Activated T-cell treated with anti-CD3 and anti-CD28 coated beads, Interleukin-2, amount 50 U/mL, for 72 hours (primary cell): ENCODE results near the gene IFNA8. TPM values are rescaled to one million over a fixed set of nuclear protein-coding genes. Genes with fewer than 3 reads are reported as not detected.
"Not testable (repeated sequence)": the region's sequence is repeated elsewhere in the genome, so short reads cannot be mapped to it uniquely, and the experiment has no call there.

ENCODE experiments used
- ATAC-seq, 2 donors: fragments of 150-1000 bp; cut with Tn5 transposase; replicated peaks in 1 of 2; 2 replicates each; pipeline ENCODE4 v1.10.0; 2021; ENCODE audit warnings: moderate library complexity in 2 of 2, mild to moderate bottlenecking in 1 of 2
- DNase-seq, 2 donors: peaks; one replicate each; pipeline ENCODE4 v3.0.0; 2021 to 2022; ENCODE audit warnings: mixed read lengths in 1 of 2
- H3K27ac Mint-ChIP-seq: one replicate; pipeline ENCODE4 v1.8.0; 2022; ENCODE audit warnings: mild to moderate bottlenecking, moderate library complexity, mixed read lengths
- H3K27me3 Mint-ChIP-seq: one replicate; pipeline ENCODE4 v1.8.0; 2022; ENCODE audit warnings: low read depth, mixed read lengths
- H3K36me3 Mint-ChIP-seq, 2 donors: one replicate each; pipeline ENCODE4 v1.8.0; 2022; ENCODE audit warnings: mixed read lengths in 2 of 2, mild to moderate bottlenecking in 1 of 2; ENCODE audit not compliant: insufficient read depth in 2 of 2
- H3K4me1 Mint-ChIP-seq: one replicate; pipeline ENCODE4 v1.8.0; 2022; ENCODE audit warnings: low read depth, mixed read lengths
- H3K4me3 Mint-ChIP-seq, 2 donors: one replicate each; pipeline ENCODE4 v1.8.0; 2022; ENCODE audit warnings: mild to moderate bottlenecking in 2 of 2, mixed read lengths in 2 of 2, moderate library complexity in 2 of 2
- H3K9me3 Mint-ChIP-seq, 2 donors: one replicate each; pipeline ENCODE4 v1.8.0; 2022; ENCODE audit warnings: mixed read lengths in 2 of 2
- total RNA-seq, 2 donors: library from RNA; stranded (reverse); gene quantifications; one replicate each; pipeline ENCODE4 v1.2.3, GENCODE V29; 2022

Gene IFNA8
- not detected for total RNA-seq

GRCh38 chr9:21408817-21409216 lies at the start of gene IFNA8:
Gene IFNA8 (plus strand): TSS chr9:21409117. CDS start chr9:21409177, 60 bp downstream.
- Mint-ChIP-seq H3K36me3 (no peaks in the 10 kb centered on the region), H3K27me3 (peaks cover 29% of the 10 kb centered on the region), H3K4me1 (no peaks in the 10 kb centered on the region), H3K9me3 (no peaks in the 10 kb centered on the region), H3K27ac (no peak within 1 kb of the TSS), H3K4me3 (no peak within 1 kb of the TSS)
- no peak for ATAC-seq
- no peak for DNase-seq

- Mint-ChIP-seq H3K4me3 (no peak overlapping the region), H3K4me1 (peaks cover 17% of the 10 kb centered on the region), H3K27me3 (peaks cover 31% of the 10 kb centered on the region), H3K36me3 (peaks cover 0 to under 1% of the 10 kb centered on the region in 2 donors), H3K9me3 (no peaks in the 10 kb centered on the region), H3K27ac (no peak overlapping the region)
- DNase-seq (no peak), ATAC-seq (no peak)
Measured at GRCh38 chr9:21362287-21362686, 46.6 kb upstream of the IFNA8 start.

DNA sequence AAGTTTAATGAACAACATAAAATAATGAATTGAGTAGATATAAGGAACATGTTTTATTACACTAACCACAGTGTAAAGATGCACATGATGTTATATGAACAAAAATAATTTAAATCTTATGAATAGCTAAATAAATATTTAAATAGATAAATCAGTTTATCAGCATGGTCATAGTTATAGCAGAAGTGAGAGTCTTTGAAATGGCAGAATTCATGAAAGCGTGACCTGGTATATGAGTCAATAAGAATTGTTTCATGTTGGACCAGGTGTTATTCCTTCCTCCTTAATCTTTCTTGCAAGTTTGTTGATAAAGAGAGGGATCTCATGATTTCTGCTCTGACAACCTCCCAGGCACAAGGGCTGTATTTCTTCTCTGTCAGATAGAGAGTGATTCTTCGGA lies 41.7 kb upstream of the IFNA8 start:
- H3K4me3 Mint-ChIP-seq, ATAC-seq, H3K27ac Mint-ChIP-seq, H3K9me3 Mint-ChIP-seq, DNase-seq, H3K36me3 Mint-ChIP-seq, H3K4me1 Mint-ChIP-seq: not testable (repeated sequence)
- peaks cover 27% of the 10 kb centered on the region for H3K27me3 Mint-ChIP-seq

- Mint-ChIP-seq H3K27me3 (peaks cover 31% of the 10 kb centered on the region), H3K36me3 (no peaks in the 10 kb centered on the region), H3K9me3 (no peaks in the 10 kb centered on the region), H3K4me1 (no peaks in the 10 kb centered on the region), H3K27ac (no peak within 1 kb of the TSS), H3K4me3 (no peak within 1 kb of the TSS)
- DNase-seq (no peak), ATAC-seq (no peak)
Measured at GRCh38 chr9:21367957-21368356, 41.0 kb upstream of the IFNA8 start, which contains the start of gene IFNA13. Gene IFNA13 (minus strand): TSS chr9:21368057. CDS start chr9:21368010, 47 bp downstream.

- H3K36me3 Mint-ChIP-seq, H3K9me3 Mint-ChIP-seq, H3K4me3 Mint-ChIP-seq, H3K4me1 Mint-ChIP-seq, H3K27ac Mint-ChIP-seq, ATAC-seq, DNase-seq: not testable (repeated sequence)
- peaks cover 26% of the 10 kb centered on the region for H3K27me3 Mint-ChIP-seq
Measured at GRCh38 chr9:21371467-21371866, 37.5 kb upstream of the IFNA8 start.

- no peak overlapping the region for H3K27ac Mint-ChIP-seq
- H3K27me3 Mint-ChIP-seq: peaks cover 38% of the 10 kb centered on the region
- ATAC-seq (peak; percentile 88 to 92), DNase-seq (peak; percentile 10 to 19)
- H3K36me3 Mint-ChIP-seq: no peaks in the 10 kb centered on the region
- peaks cover 11% of the 10 kb centered on the region for H3K4me1 Mint-ChIP-seq
- H3K4me3 Mint-ChIP-seq: peak overlapping the region; percentile 34 to 48
- no peaks in the 10 kb centered on the region for H3K9me3 Mint-ChIP-seq
Measured at GRCh38 chr9:21381448-21382339, 27.2 kb upstream of the IFNA8 start.

GRCh38 chr9:21383627-21384026 lies 25.3 kb upstream of the IFNA8 start:
- peak overlapping the region in 1 of 2 donors; percentile 10 for H3K4me3 Mint-ChIP-seq
- no peaks in the 10 kb centered on the region for H3K36me3 Mint-ChIP-seq
- peaks cover 11% of the 10 kb centered on the region for H3K4me1 Mint-ChIP-seq
- no peaks in the 10 kb centered on the region for H3K9me3 Mint-ChIP-seq
- no peak overlapping the region for H3K27ac Mint-ChIP-seq
- peaks cover 41% of the 10 kb centered on the region for H3K27me3 Mint-ChIP-seq
- ATAC-seq (no peak), DNase-seq (no peak)

DNA sequence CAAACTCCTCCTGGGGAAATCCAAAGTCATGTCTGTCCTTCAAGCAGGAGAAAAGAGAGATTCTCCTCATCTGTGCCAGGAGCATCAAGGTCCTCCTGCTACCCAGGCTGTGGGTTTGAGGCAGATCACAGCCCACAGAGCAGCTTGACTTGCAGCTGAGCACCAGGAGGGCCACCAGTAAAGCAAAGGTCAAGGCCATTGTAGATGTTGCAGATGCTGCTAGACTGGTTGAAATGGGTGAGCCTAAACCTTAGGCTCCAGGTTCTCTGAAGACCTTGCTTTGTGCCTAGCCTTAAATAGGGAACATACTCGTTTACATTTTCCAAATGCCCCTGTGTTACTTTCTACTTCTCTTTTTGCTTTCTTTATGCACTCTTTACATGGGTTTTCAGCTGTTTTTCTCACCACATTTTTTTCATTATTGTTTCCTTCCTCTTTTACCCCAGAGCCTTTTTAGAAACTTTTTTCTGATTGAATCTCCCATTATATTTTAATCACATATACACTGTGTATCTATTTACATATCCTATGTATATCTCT lies 23.7 kb upstream of the IFNA8 start, which contains the start of gene IFNA2:
TSS of gene IFNA2 (minus strand) at position 268 of the 540 bp plus-strand sequence. CDS start at position 199, 69 bp downstream.
- peaks cover 7% of the 10 kb centered on the region for H3K4me1 Mint-ChIP-seq
- H3K9me3 Mint-ChIP-seq: no peaks in the 10 kb centered on the region
- DNase-seq: no peak
- no peak within 1 kb of the TSS for H3K27ac Mint-ChIP-seq
- H3K27me3 Mint-ChIP-seq: peaks cover 39% of the 10 kb centered on the region
- ATAC-seq: no peak
- no peaks in the 10 kb centered on the region for H3K36me3 Mint-ChIP-seq
- H3K4me3 Mint-ChIP-seq: no peak within 1 kb of the TSS

GRCh38 chr9:21392270-21392669 lies 16.6 kb upstream of the IFNA8 start:
- ATAC-seq (peak; percentile 68 to 72), DNase-seq (no peak)
- no peaks in the 10 kb centered on the region for H3K9me3 Mint-ChIP-seq
- H3K27ac Mint-ChIP-seq: no peak overlapping the region
- peaks cover 9% of the 10 kb centered on the region for H3K4me1 Mint-ChIP-seq
- no peak overlapping the region for H3K4me3 Mint-ChIP-seq
- no peaks in the 10 kb centered on the region for H3K36me3 Mint-ChIP-seq
- peaks cover 73% of the 10 kb centered on the region for H3K27me3 Mint-ChIP-seq

GRCh38 chr9:21395778-21396717 lies 12.9 kb upstream of the IFNA8 start:
- no peak overlapping the region for H3K27ac Mint-ChIP-seq
- peak overlapping the region; percentile 70 to 79 for H3K4me3 Mint-ChIP-seq
- peaks cover 72% of the 10 kb centered on the region for H3K27me3 Mint-ChIP-seq
- no peaks in the 10 kb centered on the region for H3K9me3 Mint-ChIP-seq
- DNase-seq (peak; percentile 59 to 71), ATAC-seq (peak; percentile 85 to 87)
- peaks cover 9% of the 10 kb centered on the region for H3K4me1 Mint-ChIP-seq
- no peaks in the 10 kb centered on the region for H3K36me3 Mint-ChIP-seq

DNA sequence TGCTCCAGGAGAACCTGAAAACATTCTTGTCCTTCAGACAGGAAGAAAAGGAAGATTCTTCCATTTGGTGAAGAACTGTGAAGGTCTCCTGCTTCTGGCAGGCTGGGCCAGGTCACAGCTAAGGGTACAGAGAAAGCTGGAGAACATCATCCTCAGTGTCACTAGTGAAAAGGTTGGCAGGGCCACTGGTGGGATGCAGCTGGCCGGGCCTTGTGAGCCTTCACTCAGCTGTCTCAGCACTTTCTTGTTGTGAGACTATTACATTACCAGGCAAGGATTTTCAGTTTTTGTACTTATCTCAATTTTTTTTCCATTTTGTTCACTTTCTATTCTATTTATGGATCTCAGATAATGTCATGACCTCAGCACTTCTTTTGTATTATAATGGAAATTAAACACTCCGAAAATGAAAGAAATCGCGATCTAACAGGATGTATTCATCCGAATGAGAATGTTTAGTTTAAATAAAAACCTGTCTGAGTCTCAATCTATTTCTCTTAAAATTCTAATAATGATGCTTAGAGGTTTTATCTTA lies 9.9 kb upstream of the IFNA8 start:
- Mint-ChIP-seq H3K4me1 (peaks cover 14% of the 10 kb centered on the region), H3K4me3 (no peak overlapping the region), H3K9me3 (no peaks in the 10 kb centered on the region), H3K36me3 (no peaks in the 10 kb centered on the region), H3K27ac (no peak overlapping the region), H3K27me3 (peaks cover 70% of the 10 kb centered on the region)
- ATAC-seq (no peak), DNase-seq (no peak)

DNA sequence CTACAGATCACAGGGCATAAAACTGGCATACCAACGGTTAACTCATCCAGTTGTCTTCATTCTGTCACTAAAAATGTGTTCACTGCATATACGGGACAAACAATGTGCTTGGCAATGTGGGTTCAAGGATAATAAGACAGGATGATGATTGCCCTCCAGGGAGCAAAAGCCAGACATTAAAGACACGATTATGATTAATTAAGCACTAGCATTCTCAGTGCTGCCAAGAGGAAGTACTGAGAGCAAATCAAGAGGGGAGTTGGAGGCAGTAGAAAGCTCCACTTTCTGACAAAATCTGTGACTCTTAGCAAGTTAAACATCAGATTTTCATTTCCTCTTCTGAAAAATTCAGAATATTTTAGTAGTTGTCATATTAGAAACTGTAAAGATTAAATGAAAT lies 9.0 kb upstream of the IFNA8 start:
- ATAC-seq: no peak
- H3K27ac Mint-ChIP-seq: no peak overlapping the region
- H3K4me1 Mint-ChIP-seq: peaks cover 14% of the 10 kb centered on the region
- H3K36me3 Mint-ChIP-seq: no peaks in the 10 kb centered on the region
- H3K9me3 Mint-ChIP-seq: no peaks in the 10 kb centered on the region
- peaks cover 76% of the 10 kb centered on the region for H3K27me3 Mint-ChIP-seq
- no peak overlapping the region for H3K4me3 Mint-ChIP-seq
- DNase-seq: no peak
